AG08395 (cell line): ENCODE measurements around the gene LUC7L2.
"Not testable (repeated sequence)": the region's sequence is repeated elsewhere in the genome, so short reads cannot be mapped to it uniquely, and the experiment has no call there.

Experiments used
- DNase-seq: peaks from one replicate; pipeline ENCODE4 v3.0.0; 2012; ENCODE audit warnings: mixed read lengths, low spot score

The LUC7L2 gene

DNA sequence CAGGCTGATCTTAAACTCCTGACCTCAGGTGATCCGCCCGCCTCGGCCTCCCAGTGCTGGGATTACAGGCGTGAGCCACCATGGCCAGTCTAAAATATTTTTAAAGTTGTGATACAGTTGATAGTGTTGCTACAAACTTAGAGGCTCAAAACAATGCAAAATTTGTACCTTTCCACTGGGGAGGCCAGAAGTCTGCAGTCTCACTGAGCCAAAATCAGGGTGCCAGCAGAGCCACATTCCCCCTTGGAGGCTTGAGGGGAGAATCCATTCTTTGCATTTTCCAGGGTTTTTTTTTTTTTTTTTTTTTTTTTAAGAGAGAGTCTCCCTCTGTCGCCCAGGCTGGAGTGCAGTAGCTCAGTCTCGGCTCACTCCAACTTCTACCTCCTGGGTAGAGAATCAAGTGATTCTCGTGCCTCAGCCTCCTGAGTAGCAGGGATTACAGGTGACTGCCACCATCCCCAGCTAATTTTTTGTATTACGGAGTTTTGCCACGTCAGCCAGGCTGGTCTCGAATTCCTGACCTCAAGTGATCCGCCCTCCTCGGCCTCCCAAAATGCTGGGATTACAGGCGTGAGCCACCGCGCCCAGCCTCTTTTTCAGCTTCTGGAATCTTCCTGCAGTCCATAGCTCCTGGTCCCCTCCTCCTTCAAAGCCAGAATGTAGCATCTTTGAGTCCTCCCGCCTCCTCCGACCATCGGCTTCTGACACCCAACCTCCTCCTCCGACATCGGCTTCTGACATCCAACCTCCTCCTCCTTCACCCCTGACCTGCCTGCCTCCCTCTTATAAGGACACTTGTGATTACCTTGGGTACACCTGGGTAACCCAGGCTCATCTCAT, 86.6 kb downstream of the LUC7L2 start:
- DNase-seq, result no peak

DNA sequence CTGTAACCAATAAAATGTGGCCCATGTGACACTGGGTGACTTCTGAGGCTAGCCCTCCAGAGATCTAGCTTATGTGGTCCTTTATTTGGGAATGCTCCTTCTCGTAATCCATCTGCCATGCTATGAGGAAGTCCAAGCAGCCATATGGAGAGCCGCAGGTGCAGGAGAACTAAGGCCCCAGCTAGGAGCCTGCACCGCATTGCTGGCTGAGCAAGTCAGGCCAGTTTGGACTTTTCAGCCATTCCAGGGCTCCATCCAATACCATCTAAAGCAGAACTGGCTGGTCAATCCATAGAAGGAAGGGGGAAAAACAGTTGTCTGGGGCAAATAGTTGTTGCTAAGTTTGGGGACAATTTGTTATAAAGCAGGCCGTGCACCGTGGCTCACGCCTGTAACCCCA, 91.2 kb downstream of the LUC7L2 start:
- no peak for DNase-seq

DNA sequence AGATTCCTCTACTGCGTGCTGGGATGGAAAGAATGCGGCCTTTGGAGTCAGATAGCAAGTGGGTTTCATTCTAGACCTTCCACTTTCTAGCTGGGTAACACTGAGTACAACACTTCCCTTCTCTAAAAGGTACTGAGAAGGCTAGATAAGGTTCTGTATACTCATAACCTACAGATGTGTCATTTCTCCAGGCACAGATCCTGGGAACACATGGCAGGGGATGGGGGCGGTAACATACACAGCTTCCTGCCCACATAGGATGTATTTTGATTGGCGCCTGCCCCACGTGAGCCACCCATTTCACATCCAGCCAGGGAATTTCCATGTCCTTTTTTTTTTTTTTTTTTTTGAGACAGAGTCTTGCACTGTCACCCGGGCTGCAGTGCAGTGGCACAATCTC, 91.9 kb downstream of the LUC7L2 start:
- DNase-seq, result no peak

DNA sequence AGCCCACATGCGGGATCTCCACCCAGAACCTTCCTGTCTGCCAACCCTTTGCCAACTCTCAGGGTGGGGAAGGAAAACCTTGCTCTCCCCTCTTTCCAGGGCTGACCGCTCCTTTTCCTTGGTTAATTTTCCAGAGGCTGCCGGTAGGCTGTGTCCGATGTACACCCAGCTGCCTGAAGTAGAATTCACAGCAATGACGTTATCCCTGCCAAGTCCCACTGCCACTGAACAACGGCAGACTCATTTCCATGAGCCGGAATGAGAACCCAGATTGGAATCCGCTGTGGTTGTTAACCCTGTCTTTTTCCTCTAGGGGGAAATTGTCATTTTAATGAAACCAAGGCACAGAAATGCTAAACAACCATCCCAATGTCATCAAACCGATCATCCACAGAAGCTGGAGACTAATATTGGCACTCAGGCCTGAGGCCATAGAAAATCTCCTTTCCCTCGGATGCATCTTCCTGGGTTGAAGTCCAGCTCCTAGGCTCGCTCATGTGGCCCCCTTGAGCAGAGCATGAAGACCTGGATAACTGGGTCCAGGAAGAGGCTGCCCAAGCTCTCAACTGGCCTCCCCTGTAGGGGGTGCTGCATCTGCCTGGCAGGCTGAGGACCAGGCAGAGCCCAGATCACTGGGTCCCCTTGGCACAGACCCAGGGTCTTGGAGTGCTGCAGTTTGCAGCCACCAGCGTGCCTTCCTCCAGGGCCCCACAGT, 93.4 kb downstream of the LUC7L2 start:
- DNase-seq, result peak; percentile 83

DNA sequence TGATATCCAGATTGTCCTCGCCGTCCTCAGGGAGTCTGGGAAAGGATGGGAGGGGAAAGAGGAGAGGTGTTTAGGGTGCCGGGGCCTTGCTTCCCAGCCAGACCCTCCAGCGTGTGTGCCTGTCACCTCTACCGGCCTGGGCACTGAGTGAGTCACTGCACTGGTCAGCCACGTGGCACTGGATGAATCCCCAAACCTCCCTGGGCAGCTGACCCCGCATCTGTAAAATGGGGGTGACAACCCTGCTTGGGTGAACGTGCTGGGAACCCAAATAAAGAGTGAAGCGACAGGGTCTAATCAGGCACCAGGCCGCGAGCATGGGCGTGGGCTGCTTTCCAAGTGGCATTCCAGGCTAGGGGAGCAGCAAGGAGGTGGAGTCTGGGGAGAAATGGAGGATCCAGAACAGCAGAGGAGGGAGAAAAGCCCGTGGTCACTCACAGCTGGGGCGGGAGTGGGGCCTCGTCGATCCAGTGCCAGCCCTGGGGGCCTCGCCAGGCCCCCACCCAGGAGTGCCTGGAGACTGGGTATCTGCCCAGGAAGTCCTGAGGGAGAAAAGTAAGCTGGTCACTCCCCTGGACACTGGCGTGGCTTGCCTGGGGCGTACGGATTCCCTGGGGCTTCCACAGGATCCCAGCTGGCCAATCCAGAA, 94.1 kb downstream of the LUC7L2 start:
- no peak for DNase-seq

DNA sequence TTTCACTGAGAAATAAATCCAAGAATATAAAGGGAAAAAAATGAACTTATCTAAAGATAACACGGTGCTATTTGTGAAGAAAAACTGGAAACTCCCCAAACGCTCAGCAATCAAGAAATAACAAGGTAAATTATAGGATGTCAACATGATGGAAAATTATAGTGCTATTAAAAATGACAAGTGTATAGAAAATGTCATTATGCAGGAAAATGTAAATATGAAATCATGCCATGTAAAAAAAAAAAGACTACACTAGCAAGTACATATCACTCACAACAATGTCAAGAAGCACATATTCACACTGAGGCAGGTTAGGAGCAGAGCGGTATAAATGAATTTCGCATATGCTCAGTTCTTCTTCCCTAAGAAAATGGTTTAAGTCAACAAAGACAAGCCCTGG, 96.1 kb downstream of the LUC7L2 start:
- DNase-seq, result no peak

DNA sequence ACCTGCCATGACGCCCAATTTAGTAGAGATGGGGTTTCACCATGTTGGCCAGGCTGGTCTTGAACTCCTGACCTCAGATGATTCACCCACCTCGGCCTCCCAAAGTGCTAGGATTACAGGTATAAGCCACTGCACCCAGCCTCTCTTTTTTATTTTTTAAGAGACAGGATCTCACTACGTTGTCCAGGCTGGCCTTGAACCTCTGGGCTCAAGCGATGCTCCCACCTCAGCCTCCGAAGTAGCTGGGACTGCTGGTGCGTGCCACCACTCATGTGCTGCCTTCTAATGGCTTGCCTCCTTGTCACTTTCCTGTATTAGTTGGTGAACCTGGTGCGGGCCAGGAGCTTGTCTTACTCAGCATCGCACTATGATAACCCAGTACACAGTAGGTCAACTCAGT, 96.8 kb downstream of the LUC7L2 start:
- DNase-seq, result no peak

DNA sequence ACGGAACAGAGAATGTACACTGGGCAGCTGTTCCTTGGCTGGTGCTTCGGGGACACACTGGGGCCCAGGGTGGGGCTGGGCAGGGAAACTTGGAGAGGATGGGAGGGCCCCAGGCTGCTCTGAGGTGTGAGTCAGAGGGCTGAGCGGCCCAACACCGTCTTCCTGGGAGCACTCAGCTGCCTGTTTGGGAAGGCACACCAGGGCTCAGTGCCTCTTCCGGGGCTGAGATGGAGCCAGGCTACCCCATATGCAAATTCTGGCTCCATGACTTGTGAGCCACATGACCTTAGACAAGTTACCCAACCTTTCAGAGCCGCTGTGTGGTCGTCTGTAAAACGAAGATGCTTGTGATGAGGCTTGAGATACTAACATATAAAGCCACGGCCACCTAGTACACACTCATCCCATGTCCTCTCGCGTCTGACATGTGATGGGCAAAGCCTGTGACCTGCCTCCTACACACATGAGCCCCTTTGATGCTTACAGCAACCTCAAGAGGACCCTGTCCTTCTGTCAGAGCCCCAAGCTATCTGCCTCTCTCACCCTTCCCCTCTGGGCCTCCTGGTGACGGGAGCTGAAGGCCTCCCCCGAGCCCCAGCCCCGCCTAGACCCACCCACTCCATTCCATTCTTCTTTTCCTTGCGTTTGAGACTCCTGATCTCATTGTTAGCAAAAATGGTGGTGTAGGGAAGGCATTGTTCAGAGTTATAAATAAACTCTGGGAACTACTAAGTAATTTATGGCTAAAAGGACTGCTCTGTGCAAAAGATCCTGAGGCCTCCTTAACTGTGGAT, 97.7 kb downstream of the LUC7L2 start:
- peak; percentile 35 for DNase-seq

DNA sequence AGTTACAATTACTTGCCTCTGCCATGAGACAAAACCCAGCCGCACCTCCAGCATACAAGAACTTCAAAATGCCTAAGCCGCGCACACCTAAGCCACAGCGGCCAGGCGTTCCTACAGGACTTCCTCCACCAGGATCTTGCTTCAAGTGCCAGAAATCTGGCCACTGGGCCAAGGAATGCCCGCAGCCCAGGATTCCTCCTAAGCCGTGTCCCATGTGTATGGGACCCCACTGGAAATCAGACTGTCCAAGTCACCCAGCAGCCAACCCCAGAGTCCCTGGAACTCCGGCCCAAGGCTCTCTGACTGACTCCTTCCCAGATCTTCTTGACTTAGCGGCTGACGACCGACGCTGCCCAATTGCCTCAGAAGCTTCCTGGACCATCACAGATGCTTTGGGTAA, 103.7 kb downstream of the LUC7L2 start:
- DNase-seq, result not testable (repeated sequence)

DNA sequence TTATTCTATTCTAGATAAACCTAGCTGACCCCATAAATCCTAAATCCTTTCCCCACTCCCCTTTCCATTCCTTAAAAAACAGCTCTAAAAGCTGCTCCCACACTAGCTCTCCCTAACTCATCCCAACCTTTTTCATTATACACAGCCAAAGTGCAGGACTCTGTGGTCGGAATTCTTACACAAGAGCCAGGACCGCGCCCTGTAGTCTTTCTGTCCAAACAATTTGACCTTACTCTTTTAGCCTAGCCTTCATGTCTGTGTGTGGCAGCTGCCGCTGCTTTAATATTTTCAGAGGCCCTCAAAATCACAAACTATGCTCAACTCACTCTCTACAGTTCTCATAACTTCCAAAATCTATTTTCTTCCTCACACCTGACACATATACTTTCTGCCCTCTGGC, 104.8 kb downstream of the LUC7L2 start:
- not testable (repeated sequence) for DNase-seq

DNA sequence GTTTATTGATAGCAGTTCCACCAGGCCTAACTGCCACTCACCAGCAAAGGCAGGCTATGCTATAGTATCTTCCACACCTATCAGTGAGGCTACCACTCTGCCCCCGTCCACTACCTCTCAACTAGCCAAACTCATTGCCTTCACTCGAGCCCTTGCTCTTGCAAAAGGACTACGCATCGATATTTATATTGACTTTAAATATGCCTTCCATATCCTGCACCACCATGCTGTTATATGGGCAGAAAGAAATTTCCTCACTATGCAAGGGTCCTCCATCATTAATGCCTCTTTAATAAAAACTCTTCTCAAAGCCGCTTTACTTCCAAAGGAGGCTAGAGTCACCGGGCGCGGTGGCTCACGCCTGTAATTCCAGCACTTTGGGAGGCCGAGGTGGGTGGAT, 105.4 kb downstream of the LUC7L2 start:
- DNase-seq, result not testable (repeated sequence)

DNA sequence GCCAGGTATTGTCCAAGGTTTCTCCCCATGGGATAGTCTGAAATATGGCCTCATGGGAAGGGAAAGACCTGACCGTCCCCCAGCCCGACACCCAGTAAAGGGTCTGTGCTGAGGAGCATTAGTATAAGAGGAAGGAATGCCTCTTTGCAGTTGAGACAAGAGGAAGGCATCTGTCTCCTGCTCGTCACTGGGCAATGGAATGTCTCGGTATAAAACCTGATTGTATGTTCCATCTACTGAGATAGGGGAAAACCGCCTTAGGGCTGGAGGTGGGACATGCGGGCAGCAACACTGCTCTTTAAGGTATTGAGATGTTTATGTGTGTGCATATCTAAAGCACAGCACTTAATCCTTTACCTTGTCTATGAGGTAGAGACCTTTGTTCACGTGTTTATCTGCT, 108.0 kb downstream of the LUC7L2 start:
- not testable (repeated sequence) for DNase-seq

DNA sequence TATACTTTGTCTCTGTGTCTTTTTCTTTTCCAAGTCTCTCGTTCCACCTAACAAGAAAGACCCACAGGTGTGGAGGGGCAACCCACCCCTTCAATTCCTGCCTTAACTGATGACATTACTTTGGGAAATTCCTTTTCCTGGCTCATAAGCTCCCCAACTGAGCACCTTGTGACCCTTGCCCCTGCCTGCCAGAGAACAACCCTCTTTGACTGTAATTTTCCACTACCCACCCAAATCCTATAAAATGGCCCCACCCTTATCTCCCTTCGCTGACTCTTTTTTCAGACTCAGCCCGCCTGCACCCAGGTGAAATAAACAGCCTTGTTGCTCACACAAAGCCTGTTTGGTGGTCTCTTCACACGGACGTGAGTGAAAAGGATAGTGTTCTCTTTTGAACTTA, 108.6 kb downstream of the LUC7L2 start:
- DNase-seq, result not testable (repeated sequence)

DNA sequence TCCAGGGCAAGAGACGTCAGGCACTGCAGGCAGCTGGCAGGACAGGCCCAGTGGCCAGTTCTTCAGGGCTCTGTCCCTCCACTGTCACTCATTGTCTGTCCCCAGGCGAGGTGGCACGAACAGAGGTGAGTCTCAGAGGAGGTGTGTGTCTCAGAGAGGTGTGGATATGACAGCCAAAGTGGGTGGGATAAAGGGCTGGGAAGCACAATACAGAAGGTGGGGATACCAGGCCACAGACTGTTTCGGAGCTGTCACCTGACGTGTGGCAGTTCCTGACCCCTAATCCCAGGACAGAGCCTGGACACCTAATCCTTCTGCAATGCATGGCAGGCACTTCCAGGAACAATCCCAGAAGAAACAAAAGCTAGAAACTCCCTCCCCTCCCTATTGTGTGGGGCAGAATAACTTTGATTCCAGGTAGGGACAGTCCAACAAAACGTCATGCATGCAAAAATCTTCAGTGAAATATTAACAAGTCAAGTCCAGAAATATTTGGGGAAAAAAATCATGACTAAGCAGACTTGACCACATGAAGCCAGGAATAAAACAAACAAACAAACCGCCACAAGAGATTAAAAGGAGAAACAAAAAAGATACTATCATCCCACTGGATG, 112.2 kb downstream of the LUC7L2 start:
- no peak for DNase-seq
